HUDEP-2 (cell line): ENCODE data around the gene BAZ2B.

Experiments
- DNase-seq, 76 experiments: peaks; one replicate each; lab custom pipeline; 2025; ENCODE audit not compliant: unreplicated experiment in 76 of 76; lab: John Stamatoyannopoulos, UW

BAZ2B gene

DNA sequence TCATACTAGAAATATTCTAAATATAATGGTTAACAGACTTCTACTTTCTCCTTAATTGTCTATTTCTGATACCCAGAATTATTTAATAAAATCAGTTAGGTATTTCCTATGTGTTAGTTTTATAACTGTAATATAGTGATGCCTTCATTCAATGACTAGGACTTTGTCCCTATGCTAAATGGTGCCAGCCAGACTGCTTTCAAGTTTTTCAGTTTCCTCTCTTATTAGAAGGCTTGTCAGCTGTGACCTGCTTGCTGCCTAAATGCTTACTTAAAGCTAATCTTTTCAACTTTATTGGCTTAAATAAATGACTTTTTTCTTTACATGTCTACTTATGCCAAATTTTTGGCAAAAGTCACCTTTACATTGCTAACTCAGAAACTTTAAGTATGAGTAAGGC lies 30.7 kb downstream of the BAZ2B start:
- DNase-seq: no peak

DNA sequence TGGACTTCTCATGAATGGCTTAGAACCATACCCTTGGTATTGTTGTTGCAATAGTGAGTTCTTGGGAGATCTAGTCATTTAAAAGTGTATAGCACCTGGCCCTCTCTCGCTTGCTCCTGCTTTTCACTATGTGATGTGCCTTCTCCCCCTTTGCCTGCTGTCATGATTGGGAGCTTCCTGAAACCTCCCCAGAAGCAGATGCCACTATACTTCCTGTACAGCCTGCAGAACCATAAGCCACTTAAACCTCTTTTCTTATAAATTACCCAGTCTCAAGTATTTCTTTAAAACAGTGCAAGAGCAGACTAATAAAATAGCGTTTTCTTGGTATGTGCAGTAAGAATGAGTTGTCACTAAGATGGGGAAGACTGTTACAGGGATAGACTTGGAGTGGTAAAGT lies 31.6 kb downstream of the BAZ2B start:
- DNase-seq: no peak

DNA sequence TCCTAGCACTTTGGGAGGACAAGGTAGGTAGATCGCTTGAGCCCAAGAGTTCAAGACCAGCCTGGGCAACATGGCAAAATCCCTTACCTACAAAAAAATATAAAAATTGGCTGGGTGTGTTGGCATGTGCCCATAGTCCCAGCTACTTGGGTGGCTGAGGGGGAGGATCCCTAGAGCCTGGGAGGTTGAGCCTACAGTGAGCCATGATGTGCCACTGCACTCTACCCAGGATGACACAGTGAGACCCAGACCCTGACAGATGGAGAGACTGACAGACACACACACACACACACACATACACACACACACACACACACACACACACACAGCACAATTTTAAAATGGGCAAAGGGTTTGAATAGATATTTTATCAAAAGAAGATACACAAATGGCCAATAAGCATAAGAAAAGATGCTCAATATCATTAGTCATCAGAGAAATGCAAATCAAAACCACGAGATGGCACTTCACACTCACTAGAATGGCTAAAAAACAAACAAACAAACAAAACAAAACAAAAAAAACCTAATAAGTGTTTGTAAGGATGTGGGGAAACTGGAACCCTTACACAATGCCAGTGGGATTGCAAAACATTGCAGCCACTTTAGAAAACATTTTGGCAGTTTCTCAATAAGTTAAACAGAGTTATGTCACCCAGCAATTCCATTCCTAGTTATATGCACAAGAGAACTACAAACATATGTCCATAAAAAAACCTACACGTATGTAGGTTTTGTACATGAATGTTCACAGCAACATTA lies 42.3 kb downstream of the BAZ2B start:
- DNase-seq: no peak

DNA sequence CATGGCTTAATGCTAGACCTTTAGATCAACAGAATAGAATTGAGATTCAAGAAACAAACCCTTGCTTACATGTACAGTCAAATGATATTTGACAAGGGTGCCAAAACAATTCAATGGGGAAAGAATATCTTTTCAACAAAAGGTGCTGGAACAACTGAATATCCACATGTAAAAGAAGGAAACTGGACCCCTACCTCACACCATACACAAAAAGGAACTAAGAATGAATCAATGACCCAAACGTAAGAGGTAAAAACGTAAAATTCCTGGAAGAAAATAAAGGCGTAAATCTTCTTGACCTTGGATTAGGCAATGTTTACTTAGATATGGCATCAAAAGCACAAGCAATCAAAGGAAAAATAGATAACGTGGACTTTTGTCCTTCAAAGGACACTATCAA lies 43.1 kb downstream of the BAZ2B start:
- no peak for DNase-seq

DNA sequence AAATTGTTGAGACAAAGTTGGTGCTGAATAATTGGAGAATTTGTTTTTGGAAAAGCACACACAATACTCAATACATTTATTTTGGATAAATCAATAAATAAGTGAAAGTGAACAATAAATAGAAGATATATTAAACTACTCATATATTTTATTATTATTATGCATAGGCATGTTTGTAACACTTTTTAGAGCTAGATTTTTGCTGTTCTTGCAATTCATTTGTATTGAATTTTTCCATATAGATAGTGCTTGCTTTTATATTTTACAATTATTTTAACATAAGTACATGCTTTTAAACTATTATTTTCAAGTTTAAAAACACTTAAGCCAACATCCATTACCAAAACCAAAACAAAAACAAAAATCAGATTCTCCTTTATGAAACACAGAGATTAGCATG lies 43.9 kb downstream of the BAZ2B start:
- DNase-seq: no peak

DNA sequence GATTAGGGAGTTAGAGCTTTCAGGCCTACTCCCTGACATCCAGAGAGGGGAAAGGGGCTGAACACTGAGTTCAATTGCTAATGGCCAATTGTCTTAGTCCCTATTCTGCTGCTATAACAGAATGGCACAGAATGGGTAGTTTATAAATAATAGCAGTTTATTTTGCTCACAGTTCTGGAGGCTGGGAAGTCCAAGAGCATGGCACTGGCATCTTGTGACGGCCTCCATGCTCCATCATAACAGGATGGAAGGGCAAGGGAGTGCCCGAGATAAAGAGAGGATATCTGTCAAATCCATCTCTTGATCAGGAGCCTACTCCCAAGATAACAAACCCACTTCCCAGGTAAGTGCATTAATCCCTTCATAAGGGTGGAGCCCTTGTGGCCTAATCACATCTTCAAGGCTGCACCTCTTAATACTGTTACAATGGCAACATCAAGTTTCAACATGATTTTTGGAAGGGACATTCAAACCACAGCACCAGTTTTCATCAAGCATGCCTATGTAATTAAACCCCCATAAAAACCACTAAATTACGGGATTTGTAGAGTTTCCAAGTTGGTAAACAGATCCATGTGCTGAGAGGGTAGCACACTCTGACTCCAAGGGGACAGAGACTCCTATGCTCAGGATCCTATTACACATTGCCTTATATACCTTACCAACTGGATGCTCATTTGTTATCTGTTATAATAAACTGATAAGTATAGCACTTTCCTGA lies 44.6 kb downstream of the BAZ2B start:
- DNase-seq: no peak

DNA sequence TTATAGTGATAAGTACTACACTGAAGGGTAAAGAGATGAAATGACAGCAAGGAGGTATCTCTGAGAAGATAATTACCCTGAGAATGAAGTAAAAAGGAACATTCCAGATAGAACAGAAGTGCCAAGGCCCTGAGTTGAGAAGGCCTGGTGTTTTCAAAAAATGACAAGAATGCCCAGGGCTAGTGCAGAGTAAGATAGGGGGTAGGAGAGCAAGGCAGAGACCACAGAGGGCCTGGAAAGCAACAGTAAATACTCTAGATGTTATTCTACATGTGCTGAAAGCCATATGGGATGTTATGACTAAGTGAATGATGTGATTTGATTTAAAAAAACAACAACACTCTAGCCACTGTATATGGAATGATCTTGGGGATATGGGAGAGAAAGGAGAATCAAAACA lies 52.3 kb downstream of the BAZ2B start:
- no peak for DNase-seq

DNA sequence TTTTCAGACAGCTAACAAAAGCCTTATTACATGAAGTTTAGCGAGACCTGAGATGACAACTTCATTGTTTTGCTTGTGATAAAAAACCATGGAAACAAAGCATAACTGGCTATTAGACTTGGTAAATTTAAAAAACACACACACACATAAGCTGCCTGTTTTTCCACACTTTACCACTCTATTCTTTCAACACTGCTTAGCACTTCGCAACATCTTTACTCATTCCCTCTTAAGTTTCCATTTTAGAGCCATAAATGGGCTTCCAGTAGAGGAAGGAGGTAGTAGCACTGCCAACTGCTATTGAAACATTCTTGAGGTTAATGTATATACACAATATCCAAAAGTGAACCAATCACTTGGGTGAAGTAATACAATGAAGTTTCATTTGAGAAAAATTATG lies 54.1 kb downstream of the BAZ2B start:
- DNase-seq: no peak

DNA sequence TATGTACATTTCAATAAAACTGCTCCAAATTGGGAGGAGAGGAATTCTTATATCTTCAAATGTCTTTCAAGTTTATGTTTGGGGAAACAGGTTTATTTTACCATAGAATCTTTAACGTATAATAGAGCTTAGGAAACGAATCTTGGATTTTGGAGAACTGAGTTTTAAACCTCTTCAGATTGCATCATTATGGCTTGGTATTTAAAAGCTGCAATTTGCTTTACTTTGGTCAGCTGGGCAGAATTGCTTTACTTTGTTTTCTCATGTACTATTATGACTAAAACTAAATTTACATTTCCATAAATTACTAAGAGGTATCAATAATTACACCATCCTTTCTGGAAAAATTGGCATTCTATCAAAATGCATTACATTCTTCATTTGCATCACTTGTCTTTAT lies 54.6 kb downstream of the BAZ2B start:
- DNase-seq: no peak

DNA sequence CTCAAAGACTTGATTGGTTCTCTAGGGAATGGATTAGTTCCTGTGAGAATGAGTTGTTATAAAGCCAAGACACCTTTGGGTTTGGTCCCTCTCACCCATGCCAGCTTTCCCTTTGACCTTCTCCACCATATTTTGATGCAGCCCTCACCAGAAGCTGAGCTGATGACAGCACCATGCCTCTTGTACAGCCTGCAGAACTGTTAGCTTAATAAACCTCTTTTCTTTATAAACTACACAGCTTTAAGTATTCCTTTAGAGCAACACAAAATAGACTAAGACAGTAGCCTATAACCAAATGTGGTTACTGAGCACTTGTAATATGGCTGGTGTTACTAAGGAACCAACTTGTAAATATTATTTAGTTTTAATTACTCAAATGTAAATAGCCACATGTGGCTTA lies 55.1 kb downstream of the BAZ2B start:
- no peak for DNase-seq

DNA sequence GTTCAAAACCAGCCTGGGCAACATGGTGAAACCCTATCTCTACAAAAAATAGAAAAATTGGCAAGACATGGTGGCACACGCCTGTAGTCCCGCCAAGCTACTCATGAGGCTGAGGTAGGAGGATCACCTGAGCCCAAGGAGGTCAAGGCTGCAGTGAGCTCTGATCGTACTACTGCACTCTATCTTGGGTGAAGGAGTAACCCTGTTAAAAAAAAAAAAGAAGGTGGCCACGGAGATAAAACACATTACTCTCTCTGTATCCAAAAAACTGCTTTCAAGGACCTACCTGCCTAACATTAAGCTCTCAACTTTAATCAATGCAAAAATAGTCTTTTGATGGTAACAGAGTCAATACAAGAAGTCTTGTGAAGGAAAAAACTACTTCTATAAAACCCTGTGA lies 57.3 kb downstream of the BAZ2B start:
- DNase-seq: no peak

DNA sequence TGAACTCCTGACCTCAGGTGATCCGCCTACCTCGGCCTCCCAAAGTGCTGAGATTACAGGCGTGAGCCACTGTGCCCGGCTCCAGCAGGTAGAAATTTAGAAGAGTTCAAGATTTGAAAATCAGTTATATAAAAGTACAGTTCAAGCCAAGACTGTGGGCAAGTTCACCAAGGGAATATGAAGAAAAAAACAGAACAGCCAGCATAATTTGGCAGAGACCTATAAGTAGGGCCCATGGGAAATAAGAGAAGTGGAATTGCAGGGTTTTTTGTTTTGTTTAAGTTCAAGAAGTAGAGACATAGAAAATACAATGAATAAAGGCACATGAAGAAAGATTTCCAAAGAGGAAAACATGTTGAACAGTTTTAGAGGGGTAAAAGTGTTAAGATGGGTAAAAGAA lies 57.9 kb downstream of the BAZ2B start:
- no peak for DNase-seq

DNA sequence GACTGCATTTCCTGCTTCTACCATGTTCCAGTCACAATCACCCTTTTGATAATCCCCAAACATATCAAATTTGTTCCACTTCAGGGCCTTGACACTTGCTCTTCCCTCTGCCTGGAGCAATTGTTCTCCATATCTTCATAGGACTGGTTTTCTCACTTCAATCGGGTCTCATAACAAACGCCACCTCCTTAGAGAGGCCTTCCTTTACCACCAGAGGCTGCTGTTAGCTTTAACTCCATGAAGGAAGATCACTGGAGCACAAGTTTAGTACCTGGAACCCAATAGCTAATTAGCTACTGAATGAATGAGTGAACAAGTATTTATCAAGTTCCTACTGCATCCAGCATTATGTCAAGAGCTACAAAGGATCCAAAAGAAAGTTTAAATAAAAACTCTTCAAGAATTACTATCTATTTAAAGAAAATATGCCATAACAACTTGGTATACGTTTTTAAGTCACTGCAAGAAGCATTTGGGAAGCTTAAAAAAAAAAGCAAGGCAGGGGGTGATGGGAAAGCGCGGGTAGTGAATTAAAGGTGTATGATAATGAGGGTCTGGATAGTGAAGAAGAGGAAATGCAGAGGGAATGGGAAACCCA lies 58.8 kb downstream of the BAZ2B start:
- peak in 5 of 76 experiments; percentile 4 to 27 (median 15) for DNase-seq

DNA sequence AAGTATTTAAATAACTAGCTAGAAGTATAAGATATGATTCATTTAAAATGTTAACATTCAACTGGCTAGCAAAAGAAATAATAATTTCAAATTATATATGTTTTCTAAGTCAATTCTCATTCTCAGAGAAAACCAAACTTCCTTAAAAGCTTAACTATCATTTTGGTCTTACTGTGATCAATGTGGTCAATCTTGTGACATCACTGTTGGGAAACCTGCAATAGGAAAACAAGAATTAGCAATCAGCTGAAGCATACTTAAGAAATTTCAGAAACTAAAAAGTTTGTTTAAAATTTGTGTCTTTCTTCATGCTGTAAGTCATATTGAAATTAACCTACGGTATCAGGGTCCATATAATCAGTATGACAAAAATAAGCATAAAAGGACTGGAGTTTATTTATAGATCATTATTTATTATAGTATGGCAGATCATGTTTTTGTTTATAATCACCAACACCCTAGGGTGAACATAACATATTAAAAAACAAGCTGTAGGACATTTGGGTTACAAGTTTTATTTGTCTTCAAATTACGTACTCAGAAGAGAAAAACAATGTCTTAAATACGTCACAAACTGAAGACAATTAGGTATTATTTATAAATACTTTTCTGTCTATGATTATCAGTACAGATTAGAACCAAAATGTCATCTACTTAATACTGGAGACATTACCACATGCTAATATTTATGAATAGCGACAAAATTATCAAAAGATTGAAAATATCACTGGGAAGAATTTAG lies 60.5 kb downstream of the BAZ2B start:
- no peak for DNase-seq

DNA sequence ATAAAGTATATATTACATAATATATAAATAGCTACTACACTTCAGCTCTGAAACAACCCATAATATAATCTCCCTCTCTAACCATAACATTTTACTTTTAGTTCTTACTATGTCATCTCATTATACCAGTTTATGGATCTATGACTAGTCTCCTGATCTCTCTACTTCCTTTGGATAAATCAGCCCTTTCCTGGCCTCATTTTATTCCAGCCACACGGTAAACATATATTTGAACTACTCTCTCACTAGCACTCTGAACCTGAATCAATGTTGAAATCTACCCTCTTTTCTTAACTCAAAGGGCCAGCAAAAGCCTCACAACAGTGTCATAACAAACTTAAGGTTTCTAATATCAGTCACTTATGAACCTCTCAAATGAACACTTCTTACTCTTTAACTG lies 62.6 kb downstream of the BAZ2B start:
- DNase-seq: no peak

DNA sequence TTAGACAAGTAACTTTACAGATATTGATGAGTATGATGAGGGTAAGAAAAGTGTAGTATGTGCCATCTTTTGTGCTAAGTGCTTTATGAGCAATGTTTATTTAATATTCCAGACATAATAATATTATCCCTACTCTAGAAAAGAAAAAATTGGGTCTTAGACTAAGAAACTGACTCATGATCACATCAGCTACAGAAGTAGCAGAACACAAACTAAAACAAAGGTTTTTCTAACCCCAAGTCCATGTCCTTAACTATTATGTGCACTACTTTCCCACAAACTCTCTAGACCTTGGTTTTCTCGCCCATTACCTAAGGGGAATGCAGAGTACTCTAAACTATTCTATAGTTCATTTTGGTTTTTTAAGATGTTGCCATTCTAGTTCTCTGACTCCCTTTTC lies 64.5 kb downstream of the BAZ2B start:
- no peak for DNase-seq

DNA sequence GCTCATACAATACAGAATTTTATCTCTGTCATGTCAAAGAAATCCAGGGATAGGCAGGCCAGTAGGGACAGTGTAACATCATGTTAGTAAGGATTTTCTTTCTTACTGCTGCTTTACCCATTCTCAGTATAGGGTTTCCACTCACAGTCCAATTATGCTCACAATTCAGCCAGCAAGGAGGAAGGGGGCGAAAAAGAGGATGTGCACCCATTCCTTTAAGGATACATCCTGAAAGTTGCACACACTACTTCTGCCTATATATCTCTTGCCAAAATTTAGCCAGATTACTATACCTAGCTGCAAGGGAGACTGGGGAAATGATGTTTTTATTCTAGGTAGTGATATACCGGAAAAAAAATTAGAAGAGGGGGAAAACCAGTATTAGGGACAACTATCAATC lies 66.1 kb downstream of the BAZ2B start:
- DNase-seq: no peak

DNA sequence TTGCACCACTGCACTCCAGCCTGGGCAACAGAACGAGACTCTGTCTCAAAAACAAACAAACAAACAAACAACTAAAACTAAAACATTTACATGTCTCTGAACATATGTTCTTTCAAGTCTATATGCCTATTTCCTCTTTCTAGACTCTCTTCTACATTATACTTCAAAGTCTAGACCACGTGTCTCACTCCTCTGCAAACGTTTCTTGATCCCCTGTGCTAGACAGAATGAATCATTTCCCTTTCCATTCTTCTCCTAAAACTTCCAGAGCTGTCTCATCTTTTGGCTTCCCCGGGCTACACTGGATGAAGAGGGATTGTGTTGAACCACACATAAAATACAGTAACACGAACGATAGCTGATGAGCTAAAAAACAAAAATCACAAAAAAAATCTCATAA lies 67.1 kb downstream of the BAZ2B start:
- no peak for DNase-seq

DNA sequence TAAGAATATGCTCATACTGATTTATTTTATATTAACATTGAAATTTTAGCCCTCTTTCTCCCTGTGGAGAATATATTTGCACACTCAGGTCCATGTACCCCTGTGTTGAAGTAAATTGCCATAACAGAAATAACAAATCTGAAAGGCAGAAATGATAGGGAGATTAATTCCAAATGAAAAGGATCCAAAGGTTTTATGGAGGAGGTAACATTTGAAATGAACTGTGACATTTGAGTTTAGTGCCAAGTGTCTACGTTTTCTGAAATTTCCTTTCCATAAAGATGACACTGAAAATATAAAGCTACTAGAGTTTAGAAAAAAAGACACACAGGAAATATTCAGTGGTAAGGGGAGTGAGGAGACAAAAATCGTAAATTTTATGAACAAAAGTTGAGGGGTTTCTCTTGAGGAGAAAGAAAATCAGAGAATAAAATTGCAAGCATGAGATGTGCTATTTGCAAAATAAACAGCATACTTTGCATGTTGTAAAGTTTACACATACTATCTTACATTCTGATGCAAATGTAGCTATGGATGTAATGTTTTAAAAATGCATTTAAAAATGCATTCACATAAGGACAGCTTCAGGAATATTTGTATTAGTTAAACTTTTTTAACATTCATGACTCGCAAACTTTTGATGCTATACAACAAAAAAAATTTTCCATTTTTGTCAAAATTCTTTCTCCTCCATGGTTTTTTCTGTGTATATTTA lies 69.5 kb downstream of the BAZ2B start:
- DNase-seq: no peak

DNA sequence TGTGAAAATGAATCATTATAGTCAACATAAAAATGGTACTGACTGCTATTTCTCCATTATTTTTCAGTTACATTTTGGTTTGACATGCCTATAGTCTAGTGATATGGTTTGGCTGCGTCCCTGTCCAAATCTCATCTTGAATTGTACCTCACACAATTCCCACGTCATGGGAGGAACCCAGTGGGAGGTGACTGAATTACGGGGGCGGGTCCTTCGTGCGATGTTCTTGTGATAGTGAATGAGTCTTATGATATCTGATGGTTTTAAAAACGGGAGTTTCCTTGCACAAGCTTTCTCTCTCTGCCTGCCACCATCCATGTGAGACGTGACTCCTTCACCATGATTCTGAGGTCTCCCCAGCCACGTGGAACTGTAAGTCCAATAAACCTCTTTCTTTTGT lies 70.3 kb downstream of the BAZ2B start:
- DNase-seq: peak in 35 of 76 experiments; percentile 1 to 56 (median 15)

DNA sequence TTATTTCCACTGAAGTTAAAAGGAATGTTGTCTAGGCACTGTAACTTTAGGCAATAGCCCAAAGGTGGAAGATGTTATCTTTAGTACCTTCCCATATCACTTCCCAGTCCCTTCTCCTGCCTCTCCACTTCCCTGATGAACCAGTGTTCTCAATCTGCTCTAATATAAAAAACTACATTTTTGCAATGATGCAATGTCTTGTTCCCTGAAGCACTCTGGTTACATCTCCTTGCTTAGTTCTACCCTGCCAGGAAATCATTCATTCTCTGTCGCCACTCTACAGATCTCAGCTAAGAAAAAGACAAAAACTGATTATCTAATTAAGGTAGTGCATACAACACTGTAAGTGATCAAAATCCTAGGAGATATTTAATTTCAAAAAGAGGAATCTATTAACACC lies 71.3 kb downstream of the BAZ2B start:
- DNase-seq: no peak
